Measurements from ENCODE around the gene RPS18. TPM values are rescaled to one million over a fixed set of nuclear protein-coding genes. Genes with fewer than 3 reads are reported as not detected.
A peak's percentile ranks its signal among the peaks of the same experiment; 100 is the strongest.

Gene RPS18
- total and polyA plus RNA-seq, 2 of the 13 experiments (the other 11 are each of a cell fraction or from before 2014, with no cell fraction given), result 3,896 to 5,806 TPM

DNA sequence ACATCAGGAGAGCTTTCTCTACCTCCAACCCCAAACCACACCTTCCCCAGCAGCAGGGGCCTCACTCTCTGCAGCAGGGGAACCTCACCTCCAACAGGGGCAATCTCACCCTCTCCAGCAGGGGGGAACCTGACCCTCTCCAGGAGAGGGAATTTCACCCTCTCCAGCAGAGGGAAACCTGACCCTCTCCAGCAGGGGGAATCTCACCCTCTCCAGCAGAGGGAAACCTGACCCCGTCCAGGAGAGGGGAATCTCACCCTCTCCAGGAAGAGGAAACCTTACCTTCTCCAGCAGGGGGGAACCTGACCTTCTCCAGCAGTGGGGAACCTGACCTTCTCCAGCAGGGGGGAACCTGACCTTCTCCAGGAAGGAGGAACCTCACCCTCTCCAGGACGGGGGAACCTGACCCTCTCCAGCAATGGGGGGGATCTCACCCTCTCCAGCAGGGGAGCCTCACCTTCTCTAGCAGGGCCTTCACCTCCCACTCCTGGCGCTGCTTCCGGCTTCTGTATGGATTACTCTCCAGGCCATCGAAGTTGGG lies 8.2 kb downstream of the RPS18 start (continued):
- TF ChIP-seq, protein P1, sequence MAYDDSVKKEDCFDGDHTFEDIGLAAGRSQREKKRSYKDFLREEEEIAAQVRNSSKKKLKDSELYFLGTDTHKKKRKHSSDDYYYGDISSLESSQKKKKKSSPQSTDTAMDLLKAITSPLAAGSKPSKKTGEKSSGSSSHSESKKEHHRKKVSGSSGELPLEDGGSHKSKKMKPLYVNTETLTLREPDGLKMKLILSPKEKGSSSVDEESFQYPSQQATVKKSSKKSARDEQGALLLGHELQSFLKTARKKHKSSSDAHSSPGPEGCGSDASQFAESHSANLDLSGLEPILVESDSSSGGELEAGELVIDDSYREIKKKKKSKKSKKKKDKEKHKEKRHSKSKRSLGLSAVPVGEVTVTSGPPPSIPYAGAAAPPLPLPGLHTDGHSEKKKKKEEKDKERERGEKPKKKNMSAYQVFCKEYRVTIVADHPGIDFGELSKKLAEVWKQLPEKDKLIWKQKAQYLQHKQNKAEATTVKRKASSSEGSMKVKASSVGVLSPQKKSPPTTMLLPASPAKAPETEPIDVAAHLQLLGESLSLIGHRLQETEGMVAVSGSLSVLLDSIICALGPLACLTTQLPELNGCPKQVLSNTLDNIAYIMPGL (CRISPR knock-in tag; IDR thresholded peaks at IDR 0.05; ENCODE audit: borderline replicate concordance in 1 of 2, low read depth in 1 of 2), result peak; percentile 91 to 92
- TF ChIP-seq LCORL (IDR thresholded peaks at IDR 0.05) (no peak), LCORL (CRISPR knock-in tag; IDR thresholded peaks at IDR 0.05) (peak; percentile 78), NR2F2 (IDR thresholded peaks at IDR 0.05; ENCODE audit: borderline replicate concordance, low read depth) (peak; percentile 12; the same call in 1 of the 2 replicates), TAF15 (IDR thresholded peaks at IDR 0.05; ENCODE audit: low read depth, low read length, poor library complexity, severe bottlenecking) (no peak), TCF7L2 (IDR thresholded peaks at IDR 0.05; ENCODE audit: low read depth, low read length) (no peak), FLYWCH1 (CRISPR knock-in tag; IDR thresholded peaks at IDR 0.05) (no peak), ZNF816 (CRISPR knock-in tag; IDR thresholded peaks at IDR 0.05; ENCODE audit: borderline replicate concordance) (no peak), FOSL2 (CRISPR knock-in tag; IDR thresholded peaks at IDR 0.05) (peak; percentile 26; the same call in 1 of the 2 replicates), TBP (CRISPR knock-in tag; IDR thresholded peaks at IDR 0.05) (no peak), TEAD3 (CRISPR knock-in tag; optimal IDR thresholded peaks at IDR 0.05; ENCODE audit: borderline replicate concordance) (peak; percentile 64), SETDB1 (CRISPR knock-in tag; IDR thresholded peaks at IDR 0.05; ENCODE audit: borderline replicate concordance) (no peak), ETV5 (CRISPR knock-in tag; IDR thresholded peaks at IDR 0.05; ENCODE audit: borderline replicate concordance) (peak; percentile 31; the same call in 1 of the 2 replicates), CCAR2 (optimal IDR thresholded peaks at IDR 0.05; ENCODE audit: low read depth, low read length) (peak; percentile 64), ELF1 (CRISPR knock-in tag; IDR thresholded peaks at IDR 0.05) (peak; percentile 58; the same call in 1 of the 2 replicates), SIX4 (CRISPR knock-in tag; IDR thresholded peaks at IDR 0.05) (peak; percentile 89)
- TF ChIP-seq, protein P2, sequence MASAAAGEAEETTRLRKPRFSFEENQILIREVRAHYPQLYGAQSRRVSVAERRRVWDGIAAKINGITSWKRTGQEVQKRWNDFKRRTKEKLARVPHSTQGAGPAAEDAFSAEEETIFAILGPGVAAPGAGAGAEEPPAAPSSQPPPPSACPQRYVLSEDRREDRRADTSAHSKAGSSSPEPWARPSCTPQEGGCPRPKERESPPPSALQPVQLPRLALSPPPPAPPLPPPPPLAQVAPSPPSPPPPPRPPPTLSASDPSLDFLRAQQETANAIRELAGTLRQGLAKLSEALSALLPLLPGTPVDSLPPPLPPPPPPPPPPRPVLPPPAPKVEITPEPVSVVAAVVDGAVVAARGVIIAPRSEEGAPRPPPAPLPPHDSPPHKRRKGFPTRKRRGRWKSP (CRISPR knock-in tag; IDR thresholded peaks at IDR 0.05), result no peak
- TF ChIP-seq, protein P3, sequence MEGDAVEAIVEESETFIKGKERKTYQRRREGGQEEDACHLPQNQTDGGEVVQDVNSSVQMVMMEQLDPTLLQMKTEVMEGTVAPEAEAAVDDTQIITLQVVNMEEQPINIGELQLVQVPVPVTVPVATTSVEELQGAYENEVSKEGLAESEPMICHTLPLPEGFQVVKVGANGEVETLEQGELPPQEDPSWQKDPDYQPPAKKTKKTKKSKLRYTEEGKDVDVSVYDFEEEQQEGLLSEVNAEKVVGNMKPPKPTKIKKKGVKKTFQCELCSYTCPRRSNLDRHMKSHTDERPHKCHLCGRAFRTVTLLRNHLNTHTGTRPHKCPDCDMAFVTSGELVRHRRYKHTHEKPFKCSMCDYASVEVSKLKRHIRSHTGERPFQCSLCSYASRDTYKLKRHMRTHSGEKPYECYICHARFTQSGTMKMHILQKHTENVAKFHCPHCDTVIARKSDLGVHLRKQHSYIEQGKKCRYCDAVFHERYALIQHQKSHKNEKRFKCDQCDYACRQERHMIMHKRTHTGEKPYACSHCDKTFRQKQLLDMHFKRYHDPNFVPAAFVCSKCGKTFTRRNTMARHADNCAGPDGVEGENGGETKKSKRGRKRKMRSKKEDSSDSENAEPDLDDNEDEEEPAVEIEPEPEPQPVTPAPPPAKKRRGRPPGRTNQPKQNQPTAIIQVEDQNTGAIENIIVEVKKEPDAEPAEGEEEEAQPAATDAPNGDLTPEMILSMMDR (CRISPR knock-in tag; IDR thresholded peaks at IDR 0.05), result peak; percentile 83
- TF ChIP-seq, protein P4, sequence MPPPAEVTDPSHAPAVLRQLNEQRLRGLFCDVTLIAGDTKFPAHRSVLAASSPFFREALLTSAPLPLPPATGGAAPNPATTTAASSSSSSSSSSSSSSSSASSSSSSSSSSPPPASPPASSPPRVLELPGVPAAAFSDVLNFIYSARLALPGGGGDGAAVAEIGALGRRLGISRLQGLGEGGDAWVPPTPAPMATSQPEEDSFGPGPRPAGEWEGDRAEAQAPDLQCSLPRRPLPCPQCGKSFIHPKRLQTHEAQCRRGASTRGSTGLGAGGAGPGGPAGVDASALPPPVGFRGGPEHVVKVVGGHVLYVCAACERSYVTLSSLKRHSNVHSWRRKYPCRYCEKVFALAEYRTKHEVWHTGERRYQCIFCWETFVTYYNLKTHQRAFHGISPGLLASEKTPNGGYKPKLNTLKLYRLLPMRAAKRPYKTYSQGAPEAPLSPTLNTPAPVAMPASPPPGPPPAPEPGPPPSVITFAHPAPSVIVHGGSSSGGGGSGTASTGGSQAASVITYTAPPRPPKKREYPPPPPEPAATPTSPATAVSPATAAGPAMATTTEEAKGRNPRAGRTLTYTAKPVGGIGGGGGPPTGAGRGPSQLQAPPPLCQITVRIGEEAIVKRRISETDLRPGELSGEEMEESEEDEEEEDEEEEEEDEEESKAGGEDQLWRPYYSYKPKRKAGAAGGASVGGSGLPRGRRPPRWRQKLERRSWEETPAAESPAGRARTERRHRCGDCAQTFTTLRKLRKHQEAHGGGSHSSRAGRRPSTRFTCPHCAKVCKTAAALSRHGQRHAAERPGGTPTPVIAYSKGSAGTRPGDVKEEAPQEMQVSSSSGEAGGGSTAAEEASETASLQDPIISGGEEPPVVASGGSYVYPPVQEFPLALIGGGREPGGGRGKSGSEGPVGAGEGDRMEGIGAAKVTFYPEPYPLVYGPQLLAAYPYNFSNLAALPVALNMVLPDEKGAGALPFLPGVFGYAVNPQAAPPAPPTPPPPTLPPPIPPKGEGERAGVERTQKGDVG (CRISPR knock-in tag; IDR thresholded peaks at IDR 0.05; ENCODE audit: borderline replicate concordance), result peak; percentile 9; the same call in 1 of the 2 replicates

All from HepG2 (cell line).